Measurements from ENCODE around the gene SPG7. TPM values are rescaled to one million over a fixed set of nuclear protein-coding genes. Genes with fewer than 3 reads are reported as not detected.

Gene SPG7
- total RNA-seq, 2 donors from 2014 or later: 72.8 to 216 TPM

GRCh38 chr16:89599902-89600301, 91.7 kb downstream of the SPG7 start:
- TF ChIP-seq CTCF (IDR thresholded peaks at IDR 0.05): no peak
- peaks cover 0 to 11% of the 10 kb centered on the region in 2 donors for H3K4me1 ChIP-seq
- no peaks in the 10 kb centered on the region for H3K9me3 ChIP-seq
- H3K27me3 ChIP-seq: no peaks in the 10 kb centered on the region
- no peaks in the 10 kb centered on the region for H3K36me3 ChIP-seq
- H3K4me3 ChIP-seq: no peak overlapping the region
- H3K27ac ChIP-seq: no peak overlapping the region
- DNase-seq (ENCODE audit: low spot score): no peak

GRCh38 chr16:89600427-89600826, 92.2 kb downstream of the SPG7 start:
- H3K36me3 ChIP-seq: no peaks in the 10 kb centered on the region
- no peak for TF ChIP-seq CTCF (IDR thresholded peaks at IDR 0.05)
- H3K27ac ChIP-seq: no peak overlapping the region
- H3K4me1 ChIP-seq: peaks cover 0 to 11% of the 10 kb centered on the region in 2 donors
- H3K9me3 ChIP-seq: no peaks in the 10 kb centered on the region
- DNase-seq (ENCODE audit: low spot score): no peak
- no peak overlapping the region for H3K4me3 ChIP-seq
- H3K27me3 ChIP-seq: no peaks in the 10 kb centered on the region

- no peak overlapping the region for H3K4me3 ChIP-seq
- no peaks in the 10 kb centered on the region for H3K36me3 ChIP-seq
- TF ChIP-seq CTCF (IDR thresholded peaks at IDR 0.05): no peak
- no peak for DNase-seq (ENCODE audit: low spot score)
- H3K4me1 ChIP-seq: peaks cover 0 to 11% of the 10 kb centered on the region in 2 donors
- H3K27ac ChIP-seq: no peak overlapping the region
- H3K27me3 ChIP-seq: no peaks in the 10 kb centered on the region
- no peaks in the 10 kb centered on the region for H3K9me3 ChIP-seq
Measured at GRCh38 chr16:89600956-89601355, 92.8 kb downstream of the SPG7 start.

DNA sequence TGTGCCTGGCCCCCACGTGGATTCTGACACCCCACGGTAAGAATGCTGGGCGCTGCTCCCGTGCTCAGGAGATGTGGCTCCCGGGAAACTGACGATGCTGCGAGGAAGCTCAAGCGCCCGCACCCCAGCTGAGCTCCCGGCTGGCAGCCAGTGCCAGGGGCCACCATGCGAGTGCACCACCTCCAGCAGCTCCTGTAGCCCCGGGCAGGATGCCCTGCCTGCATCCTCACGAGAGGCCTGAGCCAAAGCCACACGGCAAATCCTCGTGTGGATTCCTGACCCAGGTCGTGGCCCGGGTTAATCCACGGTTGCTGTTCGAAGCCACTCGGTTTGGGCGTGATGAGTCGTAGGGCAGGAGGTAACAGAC, 93.7 kb downstream of the SPG7 start:
- H3K4me1 ChIP-seq: peaks cover 0 to 11% of the 10 kb centered on the region in 2 donors
- TF ChIP-seq CTCF (IDR thresholded peaks at IDR 0.05): no peak
- no peak overlapping the region for H3K4me3 ChIP-seq
- H3K27ac ChIP-seq: no peak overlapping the region
- no peak for DNase-seq (ENCODE audit: low spot score)
- no peaks in the 10 kb centered on the region for H3K27me3 ChIP-seq
- no peaks in the 10 kb centered on the region for H3K9me3 ChIP-seq
- no peaks in the 10 kb centered on the region for H3K36me3 ChIP-seq

DNA sequence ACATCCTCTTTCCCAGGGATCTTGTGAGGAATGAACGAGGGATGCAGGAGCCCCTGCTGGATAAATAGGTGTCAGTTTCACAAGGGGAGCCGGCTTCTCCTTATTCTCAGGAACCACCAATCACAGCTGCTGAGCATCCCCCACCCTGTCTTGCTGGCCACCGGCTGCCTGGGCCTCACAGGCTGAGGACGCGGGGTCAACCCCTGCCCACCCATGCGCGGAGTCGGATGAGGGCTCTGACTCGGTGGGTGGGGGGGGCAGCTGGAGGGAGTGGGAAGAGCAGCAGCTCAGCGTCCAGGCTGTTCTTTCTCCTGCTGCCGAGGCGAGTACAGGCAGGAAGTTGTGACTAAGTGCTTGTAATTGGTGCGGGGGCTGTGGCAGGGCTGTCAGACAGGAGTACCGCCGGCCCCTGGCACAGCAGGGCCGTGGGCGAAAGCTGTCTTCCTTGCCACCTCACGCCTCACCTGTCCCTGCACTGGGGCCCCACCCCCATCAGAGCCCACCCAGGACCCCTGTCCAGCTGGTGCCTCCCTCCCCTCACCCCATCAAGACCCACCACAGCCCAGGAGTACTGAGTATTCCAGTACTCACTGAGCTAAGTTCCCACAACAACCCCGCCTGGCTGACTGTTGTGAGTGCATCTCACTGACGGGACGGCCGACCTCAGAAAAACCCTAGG, 94.2 kb downstream of the SPG7 start:
- H3K27me3 ChIP-seq: no peaks in the 10 kb centered on the region
- no peaks in the 10 kb centered on the region for H3K9me3 ChIP-seq
- no peak overlapping the region for H3K4me3 ChIP-seq
- H3K36me3 ChIP-seq: no peaks in the 10 kb centered on the region
- no peak for DNase-seq (ENCODE audit: low spot score)
- TF ChIP-seq CTCF (IDR thresholded peaks at IDR 0.05): no peak
- H3K27ac ChIP-seq: no peak overlapping the region
- H3K4me1 ChIP-seq: peaks cover 0 to 11% of the 10 kb centered on the region in 2 donors

Measured in right atrium auricular region (tissue), 2 donors.